GM19035 (cell line): ENCODE results near the gene SLAMF9.

Source experiments
- ATAC-seq: cut with Tn5 transposase; IDR thresholded peaks from one replicate; pipeline ENCODE4 v1.9.1; 2021; ENCODE audit not compliant: unreplicated experiment

SLAMF9 gene

GRCh38 chr1:159953536-159954515 is at the start of gene SLAMF9:
TSS of gene SLAMF9 (minus strand) at chr1:159954237. CDS start at chr1:159954137, 100 bp downstream.
- no peak for ATAC-seq

GRCh38 chr1:160001440-160001839 is 47.4 kb upstream of the SLAMF9 start:
- ATAC-seq: no peak

- no peak for ATAC-seq
These were observed 45.2 kb upstream of the SLAMF9 start for GRCh38 chr1:159999204-159999603.

- no peak for ATAC-seq
These were observed 42.6 kb upstream of the SLAMF9 start for GRCh38 chr1:159996653-159997052.

- no peak for ATAC-seq
These were observed 40.9 kb upstream of the SLAMF9 start for GRCh38 chr1:159994896-159995295.

- no peak for ATAC-seq
These were observed 39.9 kb upstream of the SLAMF9 start for GRCh38 chr1:159993911-159994310.

GRCh38 chr1:159992161-159992560 is 38.1 kb upstream of the SLAMF9 start:
- ATAC-seq: no peak

- ATAC-seq: no peak
These were observed 37.5 kb upstream of the SLAMF9 start for GRCh38 chr1:159991513-159991912.

- no peak for ATAC-seq
These were observed 36.0 kb upstream of the SLAMF9 start for GRCh38 chr1:159990005-159990404.

GRCh38 chr1:159989581-159989980 is 35.5 kb upstream of the SLAMF9 start:
- no peak for ATAC-seq

GRCh38 chr1:159988006-159988405 is 34.0 kb upstream of the SLAMF9 start:
- ATAC-seq: no peak

- no peak for ATAC-seq
These were observed 33.1 kb upstream of the SLAMF9 start for GRCh38 chr1:159987186-159987585.

- ATAC-seq: no peak
These were observed 32.5 kb upstream of the SLAMF9 start for GRCh38 chr1:159986531-159986930.

- no peak for ATAC-seq
These were observed 32.1 kb upstream of the SLAMF9 start for GRCh38 chr1:159986093-159986492.

- no peak for ATAC-seq
These were observed 31.4 kb upstream of the SLAMF9 start for GRCh38 chr1:159985473-159985872.

GRCh38 chr1:159983681-159984080 is 29.6 kb upstream of the SLAMF9 start:
- no peak for ATAC-seq

- no peak for ATAC-seq
These were observed 28.2 kb upstream of the SLAMF9 start for GRCh38 chr1:159982280-159982679.

GRCh38 chr1:159981351-159982055 is 27.5 kb upstream of the SLAMF9 start:
- no peak for ATAC-seq

- ATAC-seq: no peak
These were observed 26.7 kb upstream of the SLAMF9 start for GRCh38 chr1:159980786-159981185.

- ATAC-seq: no peak
These were observed 26.0 kb upstream of the SLAMF9 start for GRCh38 chr1:159980076-159980475.

GRCh38 chr1:159979257-159979656 is 25.2 kb upstream of the SLAMF9 start:
- no peak for ATAC-seq

GRCh38 chr1:159978107-159978398 is 24.0 kb upstream of the SLAMF9 start:
- no peak for ATAC-seq
